ENCODE data around the gene CSF3R. TPM values are rescaled to one million over a fixed set of nuclear protein-coding genes. Genes with fewer than 3 reads are reported as not detected.
A peak's percentile ranks its signal among the peaks of the same experiment; 100 is the strongest.
"Not testable (repeated sequence)": the region's sequence is repeated elsewhere in the genome, so short reads cannot be mapped to it uniquely, and the experiment has no call there.

The CSF3R gene
- total RNA-seq, 2 donors from 2014 or later, result 5.2 TPM; not detected in 1

DNA sequence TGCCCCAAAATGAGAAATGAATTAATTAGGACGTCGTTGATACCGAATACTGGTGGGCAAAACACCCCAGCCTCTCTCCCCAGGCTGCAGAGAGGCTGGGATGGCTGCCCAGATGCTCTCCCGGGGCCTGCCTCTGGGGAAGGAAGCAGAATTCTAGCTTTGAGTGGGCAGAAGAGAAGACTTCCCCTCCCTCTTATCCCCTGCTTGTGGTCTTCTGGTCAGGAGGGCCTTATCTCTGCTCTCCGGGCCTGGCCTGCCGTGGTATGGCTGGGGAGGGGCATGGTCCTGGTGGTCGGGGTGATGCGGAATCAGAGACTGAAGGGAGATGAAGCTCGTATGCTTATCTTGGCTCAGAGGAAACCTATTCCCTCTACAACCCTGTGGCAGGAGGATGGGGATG lies 9.8 kb upstream of the CSF3R start:
- H3K4me1 ChIP-seq, result peaks cover 3% of the 10 kb centered on the region
- DNase-seq, result no peak
- H3K27ac ChIP-seq, result no peak overlapping the region
- no peak for ATAC-seq
- TF ChIP-seq POLR2A (IDR thresholded peaks at IDR 0.05), result no peak
- TF ChIP-seq, protein P1, sequence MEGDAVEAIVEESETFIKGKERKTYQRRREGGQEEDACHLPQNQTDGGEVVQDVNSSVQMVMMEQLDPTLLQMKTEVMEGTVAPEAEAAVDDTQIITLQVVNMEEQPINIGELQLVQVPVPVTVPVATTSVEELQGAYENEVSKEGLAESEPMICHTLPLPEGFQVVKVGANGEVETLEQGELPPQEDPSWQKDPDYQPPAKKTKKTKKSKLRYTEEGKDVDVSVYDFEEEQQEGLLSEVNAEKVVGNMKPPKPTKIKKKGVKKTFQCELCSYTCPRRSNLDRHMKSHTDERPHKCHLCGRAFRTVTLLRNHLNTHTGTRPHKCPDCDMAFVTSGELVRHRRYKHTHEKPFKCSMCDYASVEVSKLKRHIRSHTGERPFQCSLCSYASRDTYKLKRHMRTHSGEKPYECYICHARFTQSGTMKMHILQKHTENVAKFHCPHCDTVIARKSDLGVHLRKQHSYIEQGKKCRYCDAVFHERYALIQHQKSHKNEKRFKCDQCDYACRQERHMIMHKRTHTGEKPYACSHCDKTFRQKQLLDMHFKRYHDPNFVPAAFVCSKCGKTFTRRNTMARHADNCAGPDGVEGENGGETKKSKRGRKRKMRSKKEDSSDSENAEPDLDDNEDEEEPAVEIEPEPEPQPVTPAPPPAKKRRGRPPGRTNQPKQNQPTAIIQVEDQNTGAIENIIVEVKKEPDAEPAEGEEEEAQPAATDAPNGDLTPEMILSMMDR (IDR thresholded peaks at IDR 0.05), result no peak
- intact Hi-C loops (cut with DNase I), result no loop called here
- H3K27me3 ChIP-seq, result no peaks in the 10 kb centered on the region
- H3K36me3 ChIP-seq (replicated peaks in 1 of 2; ENCODE audit: insufficient read depth in 1 of 2, low read depth in 2 of 2), result no peaks in the 10 kb centered on the region
- H3K4me3 ChIP-seq, result no peak overlapping the region
- 38 to 64% methylated on average over 7 to 9 of the region's 9 CpGs for WGBS, 2 donors
- H3K9me3 ChIP-seq, result no peaks in the 10 kb centered on the region

DNA sequence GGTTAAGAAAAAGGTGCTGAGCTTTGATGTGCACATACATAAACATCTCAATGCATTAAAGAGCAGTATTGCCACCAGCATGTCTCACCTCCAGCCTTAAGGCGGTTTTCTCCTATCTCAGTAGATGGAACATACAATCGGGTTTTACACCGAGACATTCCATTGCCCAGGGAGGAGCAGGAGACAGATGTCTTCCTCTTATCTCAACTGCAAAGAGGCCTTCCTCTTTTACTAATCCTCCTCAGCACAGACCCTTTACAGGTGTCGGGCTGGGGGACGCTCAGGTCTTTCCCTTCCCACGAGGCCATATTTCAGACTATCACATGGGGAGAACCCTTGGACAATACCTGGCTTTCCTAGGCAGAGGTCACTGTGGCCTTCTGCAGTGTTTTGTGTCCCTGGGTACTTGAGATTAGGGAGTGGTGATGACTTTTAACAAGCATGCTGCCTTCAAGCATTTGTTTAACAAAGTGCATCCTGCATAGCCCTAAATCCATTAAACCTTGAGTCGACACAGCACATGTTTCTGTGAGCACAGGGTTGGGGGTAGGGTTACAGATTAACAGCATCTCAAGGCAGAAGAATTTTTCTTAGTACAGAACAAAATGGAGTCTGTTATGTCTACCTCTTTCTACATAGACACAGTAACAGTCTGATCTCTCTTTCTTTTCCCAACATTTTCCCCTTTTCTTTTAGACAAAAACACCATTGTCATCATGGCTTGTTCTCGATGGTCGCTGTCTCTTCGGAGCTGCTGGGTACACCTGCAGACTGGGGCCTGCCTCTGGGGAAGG lies 6.7 kb upstream of the CSF3R start:
- DNase-seq, H3K9me3 ChIP-seq: not testable (repeated sequence)
- 58 to 69% methylated on average over 10 of the region's 10 CpGs for WGBS, 2 donors

GRCh38 chr1:36487906-36488305 lies 5.2 kb upstream of the CSF3R start:
- H3K27ac ChIP-seq, result no peak overlapping the region

More for the DNA sequence above, 6.7 kb upstream of the CSF3R start:
- H3K27ac ChIP-seq; ATAC-seq; intact Hi-C loops (cut with DNase I); H3K36me3 ChIP-seq (replicated peaks in 1 of 2; ENCODE audit: insufficient read depth in 1 of 2, low read depth in 2 of 2); H3K27me3 ChIP-seq; H3K4me3 ChIP-seq: not testable (repeated sequence)
- peaks cover 16% of the 10 kb centered on the region for H3K4me1 ChIP-seq

GRCh38 chr1:36487336-36487725 lies 4.6 kb upstream of the CSF3R start:
- Histone ChIP-seq H3K27ac (peak overlapping the region in 3 of 4 donors; percentile 17 to 79 (median 63)), H3K4me1 (peaks cover 16% of the 10 kb centered on the region)
- H3K4me3 ChIP-seq; intact Hi-C loops (cut with DNase I); H3K9me3 ChIP-seq; ATAC-seq; H3K27me3 ChIP-seq; DNase-seq; H3K36me3 ChIP-seq (replicated peaks in 1 of 2; ENCODE audit: insufficient read depth in 1 of 2, low read depth in 2 of 2): not testable (repeated sequence)
- 96 to 99% methylated on average over 9 of the region's 9 CpGs for WGBS, 2 donors

More at GRCh38 chr1:36487906-36488305, 5.2 kb upstream of the CSF3R start:
- H3K27me3 ChIP-seq, result no peaks in the 10 kb centered on the region
- peaks cover 16% of the 10 kb centered on the region for H3K4me1 ChIP-seq
- no peak overlapping the region for H3K4me3 ChIP-seq
- no peak for TF ChIP-seq POLR2A (IDR thresholded peaks at IDR 0.05)
- TF ChIP-seq, protein P1 (IDR thresholded peaks at IDR 0.05), result no peak
- no peaks in the 10 kb centered on the region for H3K9me3 ChIP-seq
- no peaks in the 10 kb centered on the region for H3K36me3 ChIP-seq (replicated peaks in 1 of 2; ENCODE audit: insufficient read depth in 1 of 2, low read depth in 2 of 2)
- WGBS, 2 donors, result 80 to 86% methylated on average over 3 of the region's 3 CpGs
- DNase-seq (no peak), ATAC-seq (no peak)
- intact Hi-C loops (cut with DNase I), result no loop called here

DNA sequence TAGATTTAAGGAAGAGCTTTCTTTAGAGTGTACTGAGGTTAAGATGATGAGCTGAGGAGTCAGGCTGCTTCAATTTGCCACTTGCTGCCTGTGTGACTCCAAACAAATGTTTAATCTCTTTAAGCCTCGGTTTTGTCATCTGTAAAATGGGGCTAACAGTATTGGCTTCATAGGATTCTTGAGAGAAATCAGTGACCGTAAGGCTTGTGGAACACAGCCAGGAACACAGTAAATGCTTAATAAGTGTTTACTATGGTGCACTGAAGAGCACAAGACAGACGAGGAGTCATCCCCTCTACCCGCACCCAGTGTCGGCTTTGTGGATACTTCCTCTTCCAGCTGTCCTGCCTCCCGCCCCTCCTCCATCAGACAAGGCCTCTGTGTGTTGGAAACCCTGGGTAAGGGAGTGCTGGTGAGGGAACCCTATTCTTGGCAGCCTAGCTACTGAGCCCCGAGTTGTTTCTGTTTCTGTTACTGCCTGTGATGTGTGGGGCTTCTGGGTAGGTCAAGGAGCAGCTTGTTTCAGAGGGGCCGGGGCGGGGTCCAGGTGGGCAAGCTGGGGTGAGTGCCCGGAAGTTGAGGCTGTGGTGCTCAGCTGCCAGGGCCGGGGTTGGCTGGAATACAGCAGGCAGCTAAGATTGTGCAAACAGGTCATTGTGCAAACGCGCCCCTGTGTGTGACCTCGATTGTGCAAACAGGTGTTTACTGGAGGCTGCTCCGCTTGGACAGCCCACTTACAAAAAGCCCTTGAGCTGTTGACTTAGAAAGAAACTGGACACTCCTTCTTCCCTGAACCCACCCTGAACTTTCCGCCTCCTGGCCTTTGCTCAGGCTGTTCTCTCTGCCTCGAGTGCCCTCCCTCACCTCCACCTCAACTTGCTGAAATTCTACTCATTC lies 4.0 kb upstream of the CSF3R start:
- TF ChIP-seq POLR2A (IDR thresholded peaks at IDR 0.05), result peak in 1 of 3 donors; percentile 20
- TF ChIP-seq, protein P1 (IDR thresholded peaks at IDR 0.05), result no peak
- ATAC-seq, result peak; percentile 90
- H3K4me3 ChIP-seq, result no peak overlapping the region

More for the DNA sequence above, 4.0 kb upstream of the CSF3R start:
- Histone ChIP-seq H3K9me3 (no peaks in the 10 kb centered on the region), H3K27ac (peak overlapping the region; percentile 9 to 79 (median 40)), H3K36me3 (replicated peaks in 1 of 2; ENCODE audit: insufficient read depth in 1 of 2, low read depth in 2 of 2) (no peaks in the 10 kb centered on the region), H3K27me3 (no peaks in the 10 kb centered on the region), H3K4me1 (peaks cover 16% of the 10 kb centered on the region)
- intact Hi-C loops (cut with DNase I), result no loop called here
- peak; percentile 77 to 91 (median 88) for DNase-seq
- 26 to 43% methylated on average over 13 to 17 of the region's 17 CpGs for WGBS, 2 donors
